GM12801 (cell line): ENCODE measurements around the gene WSCD2.

ENCODE experiments used
- TF ChIP-seq, protein P1 (sequence below): IDR thresholded peaks from one replicate; pipeline ENCODE4 v1.5.1; 2011; ENCODE audit warnings: control low read depth; ENCODE audit not compliant: insufficient read length; ENCODE audit errors: extremely low read depth

WSCD2 gene

DNA sequence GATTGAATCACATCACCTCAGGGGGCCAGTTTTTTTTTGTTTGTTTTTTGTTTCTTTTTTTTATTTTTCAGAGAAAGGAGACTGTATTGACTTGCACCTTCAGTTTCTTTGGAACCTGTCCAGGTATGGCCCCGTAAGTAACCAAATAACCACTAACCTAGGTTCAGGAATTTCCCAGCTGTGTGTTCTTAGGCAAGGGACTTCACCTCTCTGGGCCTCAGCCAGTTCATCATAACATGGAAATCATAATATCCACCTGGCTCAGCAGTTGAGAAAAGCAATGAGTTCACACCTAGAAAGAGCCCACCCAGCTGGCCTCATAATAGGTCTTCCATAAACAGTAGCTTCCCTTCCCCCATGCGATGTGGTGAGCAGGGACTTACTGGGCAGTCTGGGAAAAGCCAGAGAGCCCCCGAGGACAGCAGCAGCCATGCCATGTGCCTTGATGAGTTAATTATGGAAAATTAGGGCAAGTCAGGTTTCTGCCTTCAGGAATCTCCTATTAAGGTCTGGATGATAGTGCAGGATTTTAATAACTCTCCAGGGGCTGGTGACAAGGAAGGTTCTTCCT, 27.4 kb upstream of the WSCD2 start:
- TF ChIP-seq, protein P1, sequence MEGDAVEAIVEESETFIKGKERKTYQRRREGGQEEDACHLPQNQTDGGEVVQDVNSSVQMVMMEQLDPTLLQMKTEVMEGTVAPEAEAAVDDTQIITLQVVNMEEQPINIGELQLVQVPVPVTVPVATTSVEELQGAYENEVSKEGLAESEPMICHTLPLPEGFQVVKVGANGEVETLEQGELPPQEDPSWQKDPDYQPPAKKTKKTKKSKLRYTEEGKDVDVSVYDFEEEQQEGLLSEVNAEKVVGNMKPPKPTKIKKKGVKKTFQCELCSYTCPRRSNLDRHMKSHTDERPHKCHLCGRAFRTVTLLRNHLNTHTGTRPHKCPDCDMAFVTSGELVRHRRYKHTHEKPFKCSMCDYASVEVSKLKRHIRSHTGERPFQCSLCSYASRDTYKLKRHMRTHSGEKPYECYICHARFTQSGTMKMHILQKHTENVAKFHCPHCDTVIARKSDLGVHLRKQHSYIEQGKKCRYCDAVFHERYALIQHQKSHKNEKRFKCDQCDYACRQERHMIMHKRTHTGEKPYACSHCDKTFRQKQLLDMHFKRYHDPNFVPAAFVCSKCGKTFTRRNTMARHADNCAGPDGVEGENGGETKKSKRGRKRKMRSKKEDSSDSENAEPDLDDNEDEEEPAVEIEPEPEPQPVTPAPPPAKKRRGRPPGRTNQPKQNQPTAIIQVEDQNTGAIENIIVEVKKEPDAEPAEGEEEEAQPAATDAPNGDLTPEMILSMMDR, result no peak

- TF ChIP-seq, protein P1, result no peak
Observed at GRCh38 chr12:108102363-108102762, 26.7 kb upstream of the WSCD2 start.

DNA sequence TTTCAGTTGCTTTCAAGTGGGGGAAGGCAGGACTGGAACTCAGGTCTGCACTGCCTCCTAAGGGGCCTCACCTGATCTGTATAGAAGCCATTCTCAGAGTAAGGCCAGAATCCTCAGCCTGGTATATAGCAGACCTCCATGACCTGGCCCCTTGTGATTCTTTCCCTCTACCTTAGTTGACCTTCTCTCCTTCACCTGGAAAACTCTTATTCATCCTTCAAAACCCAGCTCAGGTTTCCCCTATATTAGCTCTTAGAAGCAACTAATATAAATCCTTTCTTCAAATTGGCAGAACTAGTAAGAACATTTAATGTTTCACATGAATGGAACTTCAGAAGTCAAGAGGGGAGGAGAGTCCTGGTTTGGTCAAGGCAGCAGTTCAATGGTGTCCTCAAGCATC, 26.0 kb upstream of the WSCD2 start:
- TF ChIP-seq, protein P1, result no peak

DNA sequence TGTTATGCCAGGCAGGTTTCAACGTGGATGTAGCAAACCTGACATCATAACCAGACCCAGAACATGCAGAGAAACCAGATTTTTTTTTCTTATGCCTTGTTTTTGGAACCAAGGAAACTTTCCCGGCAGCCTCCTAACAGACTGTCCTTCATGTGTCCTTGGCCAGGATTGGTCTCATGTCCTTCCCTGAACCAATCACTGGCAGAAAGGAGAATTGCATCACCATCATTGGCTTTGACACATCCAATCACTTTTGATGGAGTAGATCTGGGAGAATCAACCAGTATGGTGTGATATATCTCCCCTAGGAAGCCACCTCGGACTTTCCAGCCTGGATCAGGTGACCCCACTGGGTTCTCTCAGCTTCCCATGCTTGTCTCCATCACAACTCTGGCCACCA, 25.6 kb upstream of the WSCD2 start:
- TF ChIP-seq, protein P1, result no peak

- TF ChIP-seq, protein P1, result no peak
Observed at GRCh38 chr12:108104657-108105056, 24.4 kb upstream of the WSCD2 start.

GRCh38 chr12:108106599-108106998, 22.5 kb upstream of the WSCD2 start:
- TF ChIP-seq, protein P1, result no peak

DNA sequence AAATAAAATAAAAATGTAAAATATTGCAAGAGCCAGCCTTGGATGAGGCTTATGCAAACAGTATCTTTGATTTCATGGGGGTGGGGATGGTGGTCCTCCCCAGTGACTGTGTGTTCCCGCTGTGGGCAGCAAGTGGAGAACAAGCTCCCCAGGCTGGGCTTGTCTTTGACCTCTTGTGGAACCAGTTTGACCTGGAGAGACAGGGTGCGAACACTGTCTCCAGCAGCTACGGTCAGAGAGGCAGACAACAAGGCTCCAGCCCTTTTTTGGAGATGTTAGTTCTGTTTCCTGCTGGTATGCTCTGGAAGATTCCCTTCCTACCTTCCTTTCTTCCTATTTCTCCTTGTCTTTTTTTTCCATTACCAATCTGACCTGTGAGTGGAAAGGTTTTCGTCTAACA, 21.8 kb upstream of the WSCD2 start:
- TF ChIP-seq, protein P1, result no peak
